NCI-H2107 treated with DMSO at 0.1 percent for 48 hours (cell line): ENCODE results near the gene NTRK3.

ENCODE experiments used
- DNase-seq: peaks from one replicate; lab custom pipeline; 2025; ENCODE audit not compliant: unreplicated experiment; lab: John Stamatoyannopoulos, UW

Gene NTRK3

DNA sequence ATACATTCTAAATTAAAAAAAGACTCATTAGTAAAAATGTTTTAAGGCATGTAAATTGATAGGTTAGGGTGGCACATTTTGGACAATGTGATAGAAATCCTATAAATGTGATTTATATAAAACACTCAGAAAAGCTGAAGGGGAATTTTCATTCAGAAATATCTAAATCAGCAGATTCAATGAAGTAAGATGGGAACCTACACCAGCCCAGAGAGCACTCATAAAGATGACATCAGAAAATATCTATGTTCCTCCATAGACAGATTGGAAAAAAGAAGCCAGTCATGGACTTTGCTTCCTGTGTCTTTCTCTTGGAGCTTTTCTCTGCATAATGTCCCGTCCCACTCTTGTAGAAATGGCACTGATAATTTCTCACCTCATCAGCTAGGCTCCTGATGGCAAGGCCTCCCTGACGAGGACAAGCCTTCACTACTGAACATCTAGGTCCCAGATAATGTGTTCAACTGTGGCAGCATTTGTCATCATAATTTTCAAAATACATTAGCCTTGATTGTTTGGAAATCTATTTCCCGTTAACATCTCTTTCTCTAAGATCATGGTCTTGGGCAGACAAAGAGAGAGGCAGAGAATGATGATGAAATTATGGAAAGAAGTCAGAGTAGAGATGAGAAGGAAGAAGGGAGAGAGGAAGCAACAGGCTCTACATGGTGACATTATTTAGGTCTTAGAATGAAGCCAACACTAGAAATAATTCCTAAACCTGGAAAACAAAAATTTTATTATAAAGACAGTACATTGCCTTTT is 354.4 kb downstream of the NTRK3 start:
- no peak for DNase-seq

GRCh38 chr15:87901008-87901407 is 355.5 kb downstream of the NTRK3 start:
- DNase-seq: no peak

- DNase-seq: no peak
Observed at GRCh38 chr15:87896936-87897335, 359.6 kb downstream of the NTRK3 start.

DNA sequence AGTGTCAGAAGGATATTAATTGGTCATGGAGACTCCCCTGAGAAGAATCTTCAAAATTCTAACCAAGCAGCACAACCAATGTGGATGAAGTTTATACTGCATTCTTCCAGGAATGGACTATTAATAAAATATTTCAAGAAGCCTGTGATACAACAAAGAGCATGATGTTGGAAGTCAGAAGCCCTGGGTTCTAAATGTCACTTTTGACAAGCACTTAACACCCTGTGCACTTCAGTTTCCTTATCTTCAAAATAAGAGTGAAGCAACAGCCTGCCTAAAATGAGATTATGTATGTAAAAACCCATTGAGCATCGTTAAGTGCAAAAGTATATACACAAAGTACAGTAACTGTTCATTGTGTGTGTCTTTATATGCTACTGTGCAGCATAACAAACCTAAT is 369.4 kb downstream of the NTRK3 start:
- no peak for DNase-seq

GRCh38 chr15:87881026-87881425 is 375.5 kb downstream of the NTRK3 start:
- no peak for DNase-seq

- no peak for DNase-seq
Observed at GRCh38 chr15:87877822-87878542, 378.6 kb downstream of the NTRK3 start.

DNA sequence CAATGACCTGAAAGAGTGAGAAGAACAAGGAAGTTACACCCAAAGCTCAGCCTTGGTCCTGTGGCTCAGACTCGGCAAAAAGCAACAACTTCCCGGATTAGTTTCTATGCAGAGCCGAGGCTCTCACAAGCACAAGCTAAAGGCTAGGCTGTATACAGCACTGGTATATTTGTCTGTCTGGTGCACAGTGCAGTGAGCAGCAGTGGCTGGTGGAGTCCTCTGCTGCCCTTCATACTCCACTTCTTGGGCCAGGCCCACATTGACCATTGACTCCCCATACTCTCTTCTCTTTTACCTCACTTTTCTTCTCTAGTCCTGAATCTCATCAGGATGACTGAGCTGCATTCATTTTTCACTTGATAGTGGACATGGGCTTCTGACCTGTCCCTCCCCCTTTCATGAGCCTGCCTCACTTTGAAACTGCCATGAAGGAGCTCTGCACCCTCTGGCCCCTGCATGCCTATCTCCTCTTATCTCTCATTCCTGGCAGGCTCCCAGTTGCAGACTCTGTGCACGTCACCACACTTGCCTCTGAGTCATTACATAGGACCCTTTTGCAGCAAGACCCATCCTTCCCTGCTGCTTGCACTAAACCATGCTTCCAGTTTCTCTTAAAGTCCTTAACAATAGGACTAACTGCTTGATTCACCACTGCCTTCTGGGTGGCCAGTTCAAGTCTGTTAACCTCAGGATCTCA is 379.3 kb downstream of the NTRK3 start:
- DNase-seq: no peak

- DNase-seq: no peak
Observed at GRCh38 chr15:87874896-87875711, 381.4 kb downstream of the NTRK3 start.

- no peak for DNase-seq
Observed at GRCh38 chr15:87873516-87873915, 383.0 kb downstream of the NTRK3 start.

- DNase-seq: no peak
Observed at GRCh38 chr15:87871731-87872320, 384.7 kb downstream of the NTRK3 start.

GRCh38 chr15:87871258-87871681 is 385.3 kb downstream of the NTRK3 start:
- DNase-seq: no peak

DNA sequence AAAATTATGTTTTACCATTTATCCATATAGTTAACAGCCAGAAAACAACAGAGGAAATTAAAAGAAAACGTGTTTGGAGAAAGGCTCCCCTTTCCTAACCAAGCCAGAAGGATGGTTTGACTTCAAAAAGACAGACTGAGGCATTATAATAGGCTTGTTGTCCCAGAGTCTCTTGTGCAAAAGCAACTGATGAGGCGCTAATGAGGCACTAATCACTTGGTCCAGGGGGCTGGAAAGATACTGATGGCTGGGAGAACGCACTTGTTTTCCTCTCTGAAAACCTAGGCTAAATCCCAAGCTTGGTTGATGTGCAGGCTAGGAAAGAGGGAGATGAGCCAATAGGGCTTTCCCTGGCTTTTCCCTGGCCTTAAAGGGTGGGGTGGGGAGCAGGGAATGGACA is 389.6 kb downstream of the NTRK3 start:
- no peak for DNase-seq

- DNase-seq: no peak
Observed at GRCh38 chr15:87863152-87863551, 393.4 kb downstream of the NTRK3 start.

- no peak for DNase-seq
Observed at GRCh38 chr15:87860743-87861142, 395.8 kb downstream of the NTRK3 start.

DNA sequence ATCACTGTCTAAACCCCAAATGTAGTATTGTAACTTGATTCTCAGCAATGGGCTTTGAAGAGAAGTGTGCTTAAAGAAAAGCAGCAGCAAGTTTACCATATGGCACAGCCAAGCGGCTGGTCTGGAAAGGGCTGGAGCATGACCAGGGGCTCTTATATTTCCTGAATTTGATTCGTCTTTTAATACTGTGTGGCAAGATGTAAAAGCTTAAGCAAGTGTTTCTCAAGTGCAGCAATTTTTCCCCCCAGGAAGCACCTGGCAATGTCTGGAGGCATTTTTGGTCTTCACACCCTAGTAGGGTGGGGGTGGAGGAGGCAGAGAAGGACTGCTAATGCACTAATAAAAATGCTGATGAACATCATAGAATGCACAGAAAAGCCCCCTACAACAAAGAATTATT is 397.9 kb downstream of the NTRK3 start:
- DNase-seq: no peak

- no peak for DNase-seq
Observed at GRCh38 chr15:87851497-87851896, 405.0 kb downstream of the NTRK3 start.

- DNase-seq: no peak
Observed at GRCh38 chr15:87850916-87851315, 405.6 kb downstream of the NTRK3 start.

- DNase-seq: no peak
Observed at GRCh38 chr15:87849181-87849580, 407.4 kb downstream of the NTRK3 start.

GRCh38 chr15:87848012-87848411 is 408.5 kb downstream of the NTRK3 start:
- DNase-seq: no peak

GRCh38 chr15:87846746-87847145 is 409.8 kb downstream of the NTRK3 start:
- no peak for DNase-seq

DNA sequence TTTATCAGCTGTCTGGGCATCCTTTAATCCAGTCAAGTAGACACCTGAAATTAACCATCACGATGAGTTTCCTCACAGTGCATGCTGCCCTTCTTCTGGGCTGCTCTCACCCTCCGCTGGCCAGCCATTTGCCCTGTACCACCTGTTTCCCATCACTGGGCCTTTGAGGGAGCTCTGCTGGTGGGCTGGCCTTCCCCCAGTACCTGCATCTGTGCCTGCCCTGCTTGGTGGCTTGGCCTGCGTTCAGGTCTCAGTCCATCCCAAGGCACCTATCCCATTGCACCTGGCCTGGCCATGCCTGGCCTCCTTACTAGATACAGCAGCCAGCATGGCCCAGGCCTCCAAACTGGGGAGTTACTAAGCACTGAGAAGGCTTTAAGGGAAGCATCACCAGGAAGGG is 413.2 kb downstream of the NTRK3 start:
- no peak for DNase-seq
